IMR-90 (cell line): ENCODE measurements around the gene OR6J1. TPM values are rescaled to one million over a fixed set of nuclear protein-coding genes. Genes with fewer than 3 reads are reported as not detected.

Experiments used
- ATAC-seq: fragments of 200-7000 bp; cut with Tn5 transposase; 2 replicates; pipeline ENCODE4 v1.9.1; 2020; ENCODE audit warnings: low read depth, mild to moderate bottlenecking, moderate library complexity
- BruUV-seq: library from RNA; stranded (reverse); fragments of 400-500 nt; replicated peaks from 2 replicates; lab custom pipeline; 2021; lab: Mats Ljungman, UMichigan
- CTCF ChIA-PET: fragments of 300-600 bp; formaldehyde crosslinking; extraction: SDS; loops from one replicate; lab custom pipeline; 2021; ENCODE audit warnings: antibody characterized with exemption; lab: Yijun Ruan, JAX
- POLR2A ChIA-PET: fragments of 300-600 bp; sonication (Branson Sonifier 250); formaldehyde crosslinking; loops from one replicate; lab custom pipeline; 2022; ENCODE audit warnings: antibody characterized with exemption; ENCODE audit not compliant: unreplicated experiment; lab: Charles Lee
- DNase-seq: peaks from one replicate; pipeline ENCODE4 v3.0.0; 2013
- H2AFZ ChIP-seq: replicated peaks from 2 replicates; pipeline ENCODE3; 2013; ENCODE audit warnings: low read length, mild to moderate bottlenecking; ENCODE audit not compliant: poor library complexity
- H2AK5ac ChIP-seq: 2 replicates; pipeline ENCODE4 v1.6.1; 2013; ENCODE audit warnings: low read depth, low read length, inconsistent platforms
- H2AK9ac ChIP-seq: replicated peaks from 2 replicates; pipeline ENCODE3; 2013; ENCODE audit warnings: mild to moderate bottlenecking, low read depth, low read length, moderate library complexity; ENCODE audit not compliant: poor library complexity
- H2BK120ac ChIP-seq: 2 replicates; pipeline ENCODE4 v1.6.1; 2013; ENCODE audit warnings: low read depth, low read length, inconsistent platforms
- H2BK15ac ChIP-seq: 3 replicates; pipeline ENCODE4 v1.6.1; 2013; ENCODE audit warnings: low read depth, low read length, inconsistent platforms
- H2BK20ac ChIP-seq: 2 replicates; pipeline ENCODE4 v1.6.1; 2013; ENCODE audit warnings: low read depth, mild to moderate bottlenecking, inconsistent platforms, low read length, moderate library complexity
- H2BK5ac ChIP-seq: 2 replicates; pipeline ENCODE4 v1.6.1; 2013; ENCODE audit warnings: mild to moderate bottlenecking, low read depth, low read length, inconsistent platforms; ENCODE audit not compliant: poor library complexity, severe bottlenecking
- H3K14ac ChIP-seq: replicated peaks from 2 replicates; pipeline ENCODE4 v1.6.1; 2013; ENCODE audit warnings: low read depth, low read length, inconsistent platforms
- H3K18ac ChIP-seq: 2 replicates; pipeline ENCODE4 v1.6.1; 2013; ENCODE audit warnings: low read depth, low read length, control low read depth
- H3K23ac ChIP-seq: 2 replicates; pipeline ENCODE4 v1.6.1; 2013; ENCODE audit warnings: low read depth, low read length, inconsistent platforms
- H3K27ac ChIP-seq: 2 replicates; pipeline ENCODE4 v1.5.1; 2013; ENCODE audit warnings: mild to moderate bottlenecking, control low read depth, low read length; ENCODE audit not compliant: insufficient read depth
- H3K27me3 ChIP-seq: 2 replicates; pipeline ENCODE4 v1.6.1; 2013; ENCODE audit warnings: low read length; ENCODE audit not compliant: control insufficient read depth, insufficient read depth
- H3K36me3 ChIP-seq: 2 replicates; pipeline ENCODE4 v1.6.1; 2013; ENCODE audit warnings: low read length, mixed read lengths; ENCODE audit not compliant: control insufficient read depth, insufficient read depth
- H3K4ac ChIP-seq: 2 replicates; pipeline ENCODE4 v1.6.1; 2013; ENCODE audit warnings: low read depth, low read length, inconsistent platforms
- H3K4me1 ChIP-seq: 2 replicates; pipeline ENCODE4 v1.6.1; 2013; ENCODE audit warnings: low read length, mixed read lengths; ENCODE audit not compliant: control insufficient read depth, insufficient read depth
- H3K4me2 ChIP-seq: 2 replicates; pipeline ENCODE4 v1.6.1; 2013; ENCODE audit warnings: low read depth, mild to moderate bottlenecking, control low read depth, low read length, moderate library complexity
- H3K4me3 ChIP-seq: 2 replicates; pipeline ENCODE4 v1.5.1; 2013; ENCODE audit warnings: low read depth, mild to moderate bottlenecking, control low read depth, low read length, moderate library complexity; ENCODE audit not compliant: insufficient read depth
- H3K56ac ChIP-seq: 2 replicates; pipeline ENCODE4 v1.6.1; 2013; ENCODE audit warnings: low read length, inconsistent platforms; ENCODE audit not compliant: insufficient read depth; ENCODE audit errors: extremely low read depth
- H3K79me1 ChIP-seq, 2 experiments: 2 replicates each; pipeline ENCODE4 v1.6.1; 2013; ENCODE audit warnings: low read length in 2 of 2, inconsistent platforms in 1 of 2, low read depth in 1 of 2
- H3K9ac ChIP-seq: 2 replicates; pipeline ENCODE4 v1.6.1; 2013; ENCODE audit warnings: low read depth, low read length, control low read depth
- H3K9me1 ChIP-seq: 2 replicates; pipeline ENCODE4 v1.6.1; 2013; ENCODE audit warnings: low read length, inconsistent platforms; ENCODE audit not compliant: insufficient read depth
- H3K9me3 ChIP-seq: 2 replicates; pipeline ENCODE4 v1.6.1; 2013; ENCODE audit warnings: low read length; ENCODE audit not compliant: control insufficient read depth, insufficient read depth
- H4K20me1 ChIP-seq: 2 replicates; pipeline ENCODE4 v1.6.1; 2013; ENCODE audit warnings: low read length, inconsistent platforms; ENCODE audit not compliant: insufficient read depth
- H4K5ac ChIP-seq: 2 replicates; pipeline ENCODE4 v1.6.1; 2013; ENCODE audit warnings: mild to moderate bottlenecking, low read depth, low read length, control low read depth
- H4K8ac ChIP-seq, 2 experiments: 2 replicates each; pipeline ENCODE4 v1.6.1; 2013; ENCODE audit warnings: low read depth in 2 of 2, low read length in 2 of 2, control low read depth in 1 of 2, inconsistent platforms in 1 of 2
- H4K91ac ChIP-seq: 2 replicates; pipeline ENCODE4 v1.6.1; 2013; ENCODE audit warnings: low read depth, low read length, inconsistent platforms; ENCODE audit not compliant: insufficient read depth
- BHLHE40 ChIP-seq: fragments of 150-350 bp; IDR thresholded peaks from 2 replicates; pipeline ENCODE4 v1.6.1; 2016; ENCODE audit warnings: mild to moderate bottlenecking, low read depth, low read length
- CEBPB ChIP-seq: IDR thresholded peaks from 2 replicates; pipeline ENCODE4 v1.6.1; 2012; ENCODE audit warnings: low read depth, low read length, improper control_type of control experiment
- CHD1 ChIP-seq: IDR thresholded peaks from 2 replicates; pipeline ENCODE4 v1.6.1; 2012; ENCODE audit warnings: low read depth, low read length, improper control_type of control experiment
- CTCF ChIP-seq: conservative IDR thresholded peaks from 2 replicates; pipeline ENCODE4 v1.5.1; 2012; ENCODE audit warnings: mild to moderate bottlenecking, low read depth, low read length, improper control_type of control experiment
- FOS ChIP-seq: fragments of 150-350 bp; IDR thresholded peaks from 2 replicates; pipeline ENCODE4 v1.6.1; 2016; ENCODE audit warnings: low read depth, low read length
- MAFK ChIP-seq: IDR thresholded peaks from 2 replicates; pipeline ENCODE4 v1.6.1; 2012; ENCODE audit warnings: low read depth, low read length, improper control_type of control experiment
- MAZ ChIP-seq: IDR thresholded peaks from 2 replicates; pipeline ENCODE4 v1.6.1; 2012; ENCODE audit warnings: low read depth, mild to moderate bottlenecking, low read length, improper control_type of control experiment, moderate library complexity, borderline replicate concordance
- MXI1 ChIP-seq: IDR thresholded peaks from 2 replicates; pipeline ENCODE4 v1.6.1; 2012; ENCODE audit warnings: low read depth, mild to moderate bottlenecking, low read length, moderate library complexity, borderline replicate concordance
- NFE2L2 ChIP-seq: fragments of 150-350 bp; IDR thresholded peaks from 2 replicates; pipeline ENCODE4 v1.6.1; 2016; ENCODE audit warnings: low read depth, mild to moderate bottlenecking, low read length
- POLR2A ChIP-seq: IDR thresholded peaks from 2 replicates; pipeline ENCODE4 v1.6.1; 2012; ENCODE audit warnings: mild to moderate bottlenecking, low read depth, low read length
- RAD21 ChIP-seq: IDR thresholded peaks from 2 replicates; pipeline ENCODE4 v1.6.1; 2012; ENCODE audit warnings: low read length, improper control_type of control experiment
- RCOR1 ChIP-seq: IDR thresholded peaks from 2 replicates; pipeline ENCODE4 v1.6.1; 2012; ENCODE audit warnings: mild to moderate bottlenecking, low read length, improper control_type of control experiment; ENCODE audit not compliant: insufficient replicate concordance
- RFX5 ChIP-seq: IDR thresholded peaks from 2 replicates; pipeline ENCODE4 v1.8.0; 2012; ENCODE audit warnings: low read depth, mild to moderate bottlenecking, low read length, moderate library complexity
- SMC3 ChIP-seq: fragments of 150-350 bp; IDR thresholded peaks from 2 replicates; pipeline ENCODE4 v1.6.1; 2016; ENCODE audit warnings: low read depth, mild to moderate bottlenecking, antibody characterized with exemption, low read length, moderate library complexity
- WGBS, 2 experiments: methylation state at CpG; one replicate each; pipeline versions ENCODE4 v1.1.5 to v1.1.7; 2013; ENCODE audit warnings: missing lambda C conversion rate in 2 of 2; ENCODE audit not compliant: insufficient read length in 1 of 2; ENCODE audit errors: extremely low coverage in 2 of 2; 5-methylcytosine and 5-hydroxymethylcytosine counted together
- dilution Hi-C: fragments of 300-500 bp; cut with HindIII; formaldehyde crosslinking; loops from one replicate; pipeline ENCODE4 v1.14.3; 2018; ENCODE audit warnings: low sequenced_read_pairs; ENCODE audit not compliant: unreplicated experiment
- in situ Hi-C: fragments of 300-500 bp; cut with MboI; formaldehyde crosslinking; loops from 3 replicates; pipeline ENCODE4 v1.14.3; 2019; ENCODE audit warnings: low sequenced_read_pairs, inconsistent platforms, mixed read lengths
- intact Hi-C: fragments of 100-400 bp; cut with micrococcal nuclease; formaldehyde crosslinking; loops from 2 replicates; pipeline ENCODE4 v1.10.0; 2022
- polyA plus RNA-seq, 3 experiments: library from polyadenylated mRNA; depleted of rRNA; stranded (reverse); fragments of >200 nt; gene quantifications; 2 replicates each; pipeline ENCODE4 v1.2.3, GENCODE V29; 2012; ENCODE audit warnings: low replicate concordance in 1 of 3
- total RNA-seq: library from RNA; depleted of rRNA; stranded (reverse); fragments of >200 nt; gene quantifications from 2 replicates; pipeline ENCODE4 v1.2.3, GENCODE V29; 2012
- TF ChIP-seq, protein P1 (sequence below): fragments of 150-350 bp; IDR thresholded peaks from 2 replicates; pipeline ENCODE4 v1.6.1; 2016; ENCODE audit warnings: low read depth, mild to moderate bottlenecking, low read length, moderate library complexity, borderline replicate concordance
- TF ChIP-seq, protein P2 (sequence below): fragments of 150-350 bp; IDR thresholded peaks from 2 replicates; pipeline ENCODE4 v1.6.1; 2017; ENCODE audit warnings: mild to moderate bottlenecking, antibody characterized with exemption, low read length, low read depth

OR6J1 gene
- total and polyA plus RNA-seq, 2 of the 4 experiments (the other 2 are of a cell fraction) = not detected

DNA sequence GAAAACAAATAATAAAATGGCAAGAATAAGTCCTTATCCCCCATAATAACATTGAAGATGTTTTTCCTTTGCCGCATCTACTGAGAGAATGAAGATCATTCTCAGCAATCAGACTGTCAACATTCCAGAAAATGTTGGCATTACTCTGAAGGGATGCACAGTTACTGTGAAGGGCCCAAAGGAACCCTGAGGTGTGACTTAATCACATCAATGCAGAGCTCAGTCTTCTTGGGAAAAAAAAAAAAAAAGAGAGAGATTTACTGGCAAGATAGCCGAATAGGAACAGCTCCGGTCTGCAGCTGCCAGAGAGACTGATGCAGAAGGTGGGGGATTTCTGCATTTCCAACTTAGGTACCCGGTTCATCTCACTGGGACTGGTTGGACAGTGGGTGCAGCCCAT lies 41.3 kb upstream of the OR6J1 start:
- H3K4me2 ChIP-seq = no peak overlapping the region
- no peak overlapping the region for H2BK15ac ChIP-seq
- dilution Hi-C loops = no loop called here
- no peaks in the 10 kb centered on the region for H3K36me3 ChIP-seq
- no peak overlapping the region for H2BK120ac ChIP-seq
- no peak overlapping the region for H2AK5ac ChIP-seq
- H2AK9ac ChIP-seq = no peak overlapping the region
- H4K20me1 ChIP-seq = no peaks in the 10 kb centered on the region
- no peak overlapping the region for H3K4me3 ChIP-seq
- DNase-seq = no peak
- no peak overlapping the region for H4K8ac ChIP-seq
- H4K5ac ChIP-seq = no peak overlapping the region
- H4K91ac ChIP-seq = no peak overlapping the region
- peaks cover 20% of the 10 kb centered on the region for H3K27me3 ChIP-seq
- H3K4me1 ChIP-seq = peaks cover 2% of the 10 kb centered on the region; the same call in 1 of the 2 replicates
- POLR2A ChIA-PET = no interaction called here
- no peak overlapping the region for H3K56ac ChIP-seq
- intact Hi-C loops = no loop called here
- CTCF ChIA-PET = no interaction called here
- ATAC-seq = no peak
- BruUV-seq = no TSS peak
- no peak overlapping the region for H3K18ac ChIP-seq
- no peak overlapping the region for H2AFZ ChIP-seq
- no CpG with 5 or more reads among the region's 4 CpGs for WGBS, 2 experiments
- H3K79me1 ChIP-seq = no peaks in the 10 kb centered on the region
- no peak overlapping the region for H2BK5ac ChIP-seq
- TF ChIP-seq FOS = no peak
- no peak for TF ChIP-seq MAZ
- TF ChIP-seq NFE2L2 = no peak
- TF ChIP-seq, protein P1, sequence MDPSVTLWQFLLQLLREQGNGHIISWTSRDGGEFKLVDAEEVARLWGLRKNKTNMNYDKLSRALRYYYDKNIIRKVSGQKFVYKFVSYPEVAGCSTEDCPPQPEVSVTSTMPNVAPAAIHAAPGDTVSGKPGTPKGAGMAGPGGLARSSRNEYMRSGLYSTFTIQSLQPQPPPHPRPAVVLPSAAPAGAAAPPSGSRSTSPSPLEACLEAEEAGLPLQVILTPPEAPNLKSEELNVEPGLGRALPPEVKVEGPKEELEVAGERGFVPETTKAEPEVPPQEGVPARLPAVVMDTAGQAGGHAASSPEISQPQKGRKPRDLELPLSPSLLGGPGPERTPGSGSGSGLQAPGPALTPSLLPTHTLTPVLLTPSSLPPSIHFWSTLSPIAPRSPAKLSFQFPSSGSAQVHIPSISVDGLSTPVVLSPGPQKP = no peak
- no peak for TF ChIP-seq CEBPB
- TF ChIP-seq MXI1 = no peak
- TF ChIP-seq BHLHE40 = no peak
- TF ChIP-seq RFX5 = no peak
- no peak for TF ChIP-seq SMC3
- TF ChIP-seq CTCF = no peak
- TF ChIP-seq POLR2A = no peak
- TF ChIP-seq MAFK = no peak
- TF ChIP-seq, protein P2, sequence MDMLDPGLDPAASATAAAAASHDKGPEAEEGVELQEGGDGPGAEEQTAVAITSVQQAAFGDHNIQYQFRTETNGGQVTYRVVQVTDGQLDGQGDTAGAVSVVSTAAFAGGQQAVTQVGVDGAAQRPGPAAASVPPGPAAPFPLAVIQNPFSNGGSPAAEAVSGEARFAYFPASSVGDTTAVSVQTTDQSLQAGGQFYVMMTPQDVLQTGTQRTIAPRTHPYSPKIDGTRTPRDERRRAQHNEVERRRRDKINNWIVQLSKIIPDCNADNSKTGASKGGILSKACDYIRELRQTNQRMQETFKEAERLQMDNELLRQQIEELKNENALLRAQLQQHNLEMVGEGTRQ = no peak
- no peak for TF ChIP-seq CHD1
- no peak for TF ChIP-seq RCOR1
- TF ChIP-seq RAD21 = no peak
- in situ Hi-C loops = no loop called here
- H3K4ac ChIP-seq = no peak overlapping the region
- H3K9me3 ChIP-seq = peaks cover 5% of the 10 kb centered on the region
- no peak overlapping the region for H3K9ac ChIP-seq
- no peak overlapping the region for H3K27ac ChIP-seq
- no peak overlapping the region for H3K14ac ChIP-seq
- H2BK20ac ChIP-seq = no peak overlapping the region
- no peak overlapping the region for H3K23ac ChIP-seq
- no peaks in the 10 kb centered on the region for H3K9me1 ChIP-seq
